ENCODE results near the gene USP6.
"Not testable (repeated sequence)": the region's sequence is repeated elsewhere in the genome, so short reads cannot be mapped to it uniquely, and the experiment has no call there.

DNA sequence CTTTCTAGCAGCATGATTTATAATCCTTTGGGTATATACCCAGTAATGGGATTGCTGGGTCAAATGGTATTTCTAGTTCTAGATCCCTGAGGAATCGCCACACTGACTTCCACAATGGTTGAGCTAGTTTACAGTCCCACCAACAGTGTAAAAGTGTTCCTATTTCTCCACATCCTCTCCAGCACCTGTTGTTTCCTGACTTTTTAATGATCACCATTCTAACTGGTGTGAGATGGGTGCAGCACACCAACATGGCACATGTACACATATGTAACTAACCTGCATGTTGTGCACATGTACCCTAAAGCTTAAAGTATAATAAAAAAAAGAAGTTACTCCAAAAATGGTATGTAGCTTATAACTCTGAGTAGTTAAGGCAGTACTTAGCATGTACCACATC lies 44.9 kb downstream of the USP6 start:
- not testable (repeated sequence) for TF ChIP-seq EGR1 (IDR thresholded peaks at IDR 0.05; ENCODE audit: low read depth in 2 of 2); JUND (IDR thresholded peaks at IDR 0.05); NR2F2 (IDR thresholded peaks at IDR 0.05); YY1 (IDR thresholded peaks at IDR 0.05); RAD21 (IDR thresholded peaks at IDR 0.05); HNF4G (IDR thresholded peaks at IDR 0.05); SP1 (IDR thresholded peaks at IDR 0.05); GABPA (IDR thresholded peaks at IDR 0.05 in 1 of 2, conservative IDR thresholded peaks at IDR 0.05 in 1 of 2); TAF1 (conservative IDR thresholded peaks at IDR 0.05); FOXA1 (IDR thresholded peaks at IDR 0.05)
- TF ChIP-seq, protein P1, sequence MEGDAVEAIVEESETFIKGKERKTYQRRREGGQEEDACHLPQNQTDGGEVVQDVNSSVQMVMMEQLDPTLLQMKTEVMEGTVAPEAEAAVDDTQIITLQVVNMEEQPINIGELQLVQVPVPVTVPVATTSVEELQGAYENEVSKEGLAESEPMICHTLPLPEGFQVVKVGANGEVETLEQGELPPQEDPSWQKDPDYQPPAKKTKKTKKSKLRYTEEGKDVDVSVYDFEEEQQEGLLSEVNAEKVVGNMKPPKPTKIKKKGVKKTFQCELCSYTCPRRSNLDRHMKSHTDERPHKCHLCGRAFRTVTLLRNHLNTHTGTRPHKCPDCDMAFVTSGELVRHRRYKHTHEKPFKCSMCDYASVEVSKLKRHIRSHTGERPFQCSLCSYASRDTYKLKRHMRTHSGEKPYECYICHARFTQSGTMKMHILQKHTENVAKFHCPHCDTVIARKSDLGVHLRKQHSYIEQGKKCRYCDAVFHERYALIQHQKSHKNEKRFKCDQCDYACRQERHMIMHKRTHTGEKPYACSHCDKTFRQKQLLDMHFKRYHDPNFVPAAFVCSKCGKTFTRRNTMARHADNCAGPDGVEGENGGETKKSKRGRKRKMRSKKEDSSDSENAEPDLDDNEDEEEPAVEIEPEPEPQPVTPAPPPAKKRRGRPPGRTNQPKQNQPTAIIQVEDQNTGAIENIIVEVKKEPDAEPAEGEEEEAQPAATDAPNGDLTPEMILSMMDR (IDR thresholded peaks at IDR 0.05; ENCODE audit: low read depth, low read length, missing input control) = not testable (repeated sequence)
- TF ChIP-seq, protein P2, sequence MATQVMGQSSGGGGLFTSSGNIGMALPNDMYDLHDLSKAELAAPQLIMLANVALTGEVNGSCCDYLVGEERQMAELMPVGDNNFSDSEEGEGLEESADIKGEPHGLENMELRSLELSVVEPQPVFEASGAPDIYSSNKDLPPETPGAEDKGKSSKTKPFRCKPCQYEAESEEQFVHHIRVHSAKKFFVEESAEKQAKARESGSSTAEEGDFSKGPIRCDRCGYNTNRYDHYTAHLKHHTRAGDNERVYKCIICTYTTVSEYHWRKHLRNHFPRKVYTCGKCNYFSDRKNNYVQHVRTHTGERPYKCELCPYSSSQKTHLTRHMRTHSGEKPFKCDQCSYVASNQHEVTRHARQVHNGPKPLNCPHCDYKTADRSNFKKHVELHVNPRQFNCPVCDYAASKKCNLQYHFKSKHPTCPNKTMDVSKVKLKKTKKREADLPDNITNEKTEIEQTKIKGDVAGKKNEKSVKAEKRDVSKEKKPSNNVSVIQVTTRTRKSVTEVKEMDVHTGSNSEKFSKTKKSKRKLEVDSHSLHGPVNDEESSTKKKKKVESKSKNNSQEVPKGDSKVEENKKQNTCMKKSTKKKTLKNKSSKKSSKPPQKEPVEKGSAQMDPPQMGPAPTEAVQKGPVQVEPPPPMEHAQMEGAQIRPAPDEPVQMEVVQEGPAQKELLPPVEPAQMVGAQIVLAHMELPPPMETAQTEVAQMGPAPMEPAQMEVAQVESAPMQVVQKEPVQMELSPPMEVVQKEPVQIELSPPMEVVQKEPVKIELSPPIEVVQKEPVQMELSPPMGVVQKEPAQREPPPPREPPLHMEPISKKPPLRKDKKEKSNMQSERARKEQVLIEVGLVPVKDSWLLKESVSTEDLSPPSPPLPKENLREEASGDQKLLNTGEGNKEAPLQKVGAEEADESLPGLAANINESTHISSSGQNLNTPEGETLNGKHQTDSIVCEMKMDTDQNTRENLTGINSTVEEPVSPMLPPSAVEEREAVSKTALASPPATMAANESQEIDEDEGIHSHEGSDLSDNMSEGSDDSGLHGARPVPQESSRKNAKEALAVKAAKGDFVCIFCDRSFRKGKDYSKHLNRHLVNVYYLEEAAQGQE (IDR thresholded peaks at IDR 0.05) = not testable (repeated sequence)
- TF ChIP-seq, protein P3, sequence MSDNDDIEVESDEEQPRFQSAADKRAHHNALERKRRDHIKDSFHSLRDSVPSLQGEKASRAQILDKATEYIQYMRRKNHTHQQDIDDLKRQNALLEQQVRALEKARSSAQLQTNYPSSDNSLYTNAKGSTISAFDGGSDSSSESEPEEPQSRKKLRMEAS (IDR thresholded peaks at IDR 0.05) = not testable (repeated sequence)
- TF ChIP-seq, protein P4, sequence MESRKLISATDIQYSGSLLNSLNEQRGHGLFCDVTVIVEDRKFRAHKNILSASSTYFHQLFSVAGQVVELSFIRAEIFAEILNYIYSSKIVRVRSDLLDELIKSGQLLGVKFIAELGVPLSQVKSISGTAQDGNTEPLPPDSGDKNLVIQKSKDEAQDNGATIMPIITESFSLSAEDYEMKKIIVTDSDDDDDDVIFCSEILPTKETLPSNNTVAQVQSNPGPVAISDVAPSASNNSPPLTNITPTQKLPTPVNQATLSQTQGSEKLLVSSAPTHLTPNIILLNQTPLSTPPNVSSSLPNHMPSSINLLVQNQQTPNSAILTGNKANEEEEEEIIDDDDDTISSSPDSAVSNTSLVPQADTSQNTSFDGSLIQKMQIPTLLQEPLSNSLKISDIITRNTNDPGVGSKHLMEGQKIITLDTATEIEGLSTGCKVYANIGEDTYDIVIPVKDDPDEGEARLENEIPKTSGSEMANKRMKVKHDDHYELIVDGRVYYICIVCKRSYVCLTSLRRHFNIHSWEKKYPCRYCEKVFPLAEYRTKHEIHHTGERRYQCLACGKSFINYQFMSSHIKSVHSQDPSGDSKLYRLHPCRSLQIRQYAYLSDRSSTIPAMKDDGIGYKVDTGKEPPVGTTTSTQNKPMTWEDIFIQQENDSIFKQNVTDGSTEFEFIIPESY (IDR thresholded peaks at IDR 0.05) = not testable (repeated sequence)
